Spleen (tissue), 11 donors: Measurements from ENCODE around the gene GNB3. TPM values are rescaled to one million over a fixed set of nuclear protein-coding genes. Genes with fewer than 3 reads are reported as not detected.
A peak's percentile ranks its signal among the peaks of the same experiment; 100 is the strongest.

Source experiments
- DNase-seq: peaks from one replicate; pipeline ENCODE4 v3.0.0-alpha.2; 2020
- H3K27ac ChIP-seq, 8 donors: fragments of 200-600 bp; sonication (generic) in 7 of 8; 1 replicate in 4 of 8; 2 replicates in 4 of 8; pipeline versions ENCODE4 v1.5.0 to v1.8.0; 2016 to 2021; ENCODE audit warnings: inconsistent platforms in 4 of 8, mild to moderate bottlenecking in 4 of 8, moderate library complexity in 1 of 8
- H3K27me3 ChIP-seq, 7 donors: fragments of 200-600 bp; sonication (generic) in 6 of 7; replicated peaks in 1 of 7; 1 replicate in 4 of 7; 2 replicates in 3 of 7; pipeline versions ENCODE4 v1.5.0 to v1.8.0; 2016 to 2021; ENCODE audit warnings: inconsistent platforms in 3 of 7, mild to moderate bottlenecking in 1 of 7
- H3K36me3 ChIP-seq, 6 donors: fragments of 200-600 bp; sonication (generic) in 5 of 6; 1 replicate in 4 of 6; 2 replicates in 2 of 6; pipeline versions ENCODE4 v1.5.0 to v1.8.0; 2016 to 2021; ENCODE audit warnings: inconsistent platforms in 2 of 6
- H3K4me1 ChIP-seq, 6 donors: fragments of 200-600 bp; sonication (generic) in 5 of 6; 1 replicate in 3 of 6; 2 replicates in 3 of 6; pipeline versions ENCODE4 v1.5.0 to v1.8.0; 2016 to 2021; ENCODE audit warnings: inconsistent platforms in 3 of 6
- H3K4me3 ChIP-seq, 8 donors: fragments of 200-600 bp; sonication (generic) in 7 of 8; 1 replicate in 4 of 8; 2 replicates in 4 of 8; pipeline versions ENCODE4 v1.5.0 to v1.8.0; 2016 to 2021; ENCODE audit warnings: inconsistent platforms in 4 of 8, mild to moderate bottlenecking in 4 of 8, moderate library complexity in 2 of 8
- H3K9me3 ChIP-seq, 8 donors: fragments of 200-600 bp; sonication (generic) in 7 of 8; 1 replicate in 4 of 8; 2 replicates in 4 of 8; pipeline versions ENCODE4 v1.5.0 to v1.8.0; 2016 to 2021; ENCODE audit warnings: inconsistent platforms in 4 of 8
- POLR2A ChIP-seq, 3 donors: fragments of 450-650 bp; IDR thresholded peaks; one replicate each; pipeline ENCODE4 v1.5.1; 2017; ENCODE audit warnings: antibody characterized with exemption in 3 of 3, mild to moderate bottlenecking in 1 of 3
- POLR2AphosphoS5 ChIP-seq, 3 donors: sonication (generic); formaldehyde crosslinking; IDR thresholded peaks; one replicate each; pipeline ENCODE4 v1.5.1; 2017; ENCODE audit warnings: antibody characterized with exemption in 3 of 3
- WGBS, 5 donors: extraction: QIAGEN DNeasy Blood & Tissue Kit in 3 of 5; methylation state at CpG; one replicate each; pipeline versions ENCODE4 v1.1.5 to v1.1.7; 2013 to 2018; 5-methylcytosine and 5-hydroxymethylcytosine counted together
- intact Hi-C: fragments of 100-400 bp; cut with DNase I; formaldehyde crosslinking; loops from one replicate; pipeline ENCODE4 v1.15.0; 2023; ENCODE audit warnings: low total_unique reads
- polyA plus RNA-seq, 3 donors: library from polyadenylated mRNA; stranded (reverse); fragments of 200-250 nt; gene quantifications; one replicate each; pipeline ENCODE4 v1.2.1, GENCODE V29; 2013
- total RNA-seq, 7 donors: library from RNA; depleted of rRNA in 3 of 7; stranded (reverse); fragments of >200 nt in 3 of 7; fragmentation: NEBNext Ultra II Directional in 4 of 7; extraction: Animal tissue kit (Norgen Biotek cat#: 25700) in 4 of 7; gene quantifications; one replicate each; pipeline versions ENCODE4 v1.1.0 to v1.2.1, GENCODE V29; 2016 to 2021
- TF ChIP-seq, protein P1 (sequence below), 11 experiments: fragments of 200-600 bp in 7 of 11; fragments of 450-650 bp in 4 of 11; sonication (generic) in 4 of 11; IDR thresholded peaks in 8 of 11; conservative IDR thresholded peaks in 3 of 11; 1 replicate in 7 of 11; 2 replicates in 4 of 11; pipeline versions ENCODE4 v1.4.0 to v1.8.0; 2016 to 2021; ENCODE audit warnings: antibody characterized with exemption in 11 of 11, inconsistent platforms in 4 of 11, mild to moderate bottlenecking in 1 of 11
- donor health status: healthy with polysubstance abuse.
- donor health status: DM: no; HTN: no; CAD: no; lungs with moderate emphysema.
- donor health status: DM: no; HTN: no; CAD: no.
- donor health status: Bipolar disorder and iron deficiency.
- donor health status: healthy.
- donor health status: DM: no; HTN: no; CAD: no.
- donor health status: DM: yes; HTN: yes; CAD: no.

GNB3 gene
- total and polyA plus RNA-seq, 10 donors = 0.75 to 3.9 (median 1.3) TPM

DNA sequence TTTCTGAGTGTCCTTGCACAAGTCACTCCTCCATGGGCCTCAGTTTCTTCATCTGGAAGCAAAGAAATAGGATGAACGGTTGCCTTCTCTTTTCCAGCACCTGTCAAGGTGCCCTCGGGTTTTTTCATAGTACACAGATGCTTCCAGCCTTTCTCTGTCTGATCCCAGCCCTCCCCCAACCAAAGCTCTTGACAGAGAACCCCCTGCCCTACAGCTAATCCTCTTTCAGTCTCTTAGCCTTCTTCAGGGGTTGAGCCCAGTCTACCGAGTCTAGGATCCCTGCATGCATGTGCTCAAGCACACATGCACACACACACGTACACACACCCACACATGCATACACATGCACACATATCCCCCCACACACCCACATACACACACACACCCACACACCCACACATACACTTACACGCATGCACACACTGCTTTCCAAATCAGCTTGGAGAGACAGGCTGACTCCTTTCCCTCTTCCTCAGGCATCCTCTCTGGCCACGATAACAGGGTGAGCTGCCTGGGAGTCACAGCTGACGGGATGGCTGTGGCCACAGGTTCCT lies 5.7 kb downstream of the GNB3 start:
- Histone ChIP-seq H3K4me1 (peaks cover 3 to 21% (median 10%) of the 10 kb centered on the region in 6 donors), H3K36me3 (peaks cover 0 to 42% (median 0%) of the 10 kb centered on the region in 6 donors), H3K4me3 (no peak overlapping the region), H3K9me3 (no peaks in the 10 kb centered on the region), H3K27me3 (peaks cover 0 to 7% (median 0%) of the 10 kb centered on the region in 7 donors), H3K27ac (no peak overlapping the region)
- intact Hi-C loops = no loop called here
- TF ChIP-seq POLR2AphosphoS5 (IDR thresholded peaks at IDR 0.05) (no peak), POLR2A (IDR thresholded peaks at IDR 0.05) (no peak)
- TF ChIP-seq, protein P1, sequence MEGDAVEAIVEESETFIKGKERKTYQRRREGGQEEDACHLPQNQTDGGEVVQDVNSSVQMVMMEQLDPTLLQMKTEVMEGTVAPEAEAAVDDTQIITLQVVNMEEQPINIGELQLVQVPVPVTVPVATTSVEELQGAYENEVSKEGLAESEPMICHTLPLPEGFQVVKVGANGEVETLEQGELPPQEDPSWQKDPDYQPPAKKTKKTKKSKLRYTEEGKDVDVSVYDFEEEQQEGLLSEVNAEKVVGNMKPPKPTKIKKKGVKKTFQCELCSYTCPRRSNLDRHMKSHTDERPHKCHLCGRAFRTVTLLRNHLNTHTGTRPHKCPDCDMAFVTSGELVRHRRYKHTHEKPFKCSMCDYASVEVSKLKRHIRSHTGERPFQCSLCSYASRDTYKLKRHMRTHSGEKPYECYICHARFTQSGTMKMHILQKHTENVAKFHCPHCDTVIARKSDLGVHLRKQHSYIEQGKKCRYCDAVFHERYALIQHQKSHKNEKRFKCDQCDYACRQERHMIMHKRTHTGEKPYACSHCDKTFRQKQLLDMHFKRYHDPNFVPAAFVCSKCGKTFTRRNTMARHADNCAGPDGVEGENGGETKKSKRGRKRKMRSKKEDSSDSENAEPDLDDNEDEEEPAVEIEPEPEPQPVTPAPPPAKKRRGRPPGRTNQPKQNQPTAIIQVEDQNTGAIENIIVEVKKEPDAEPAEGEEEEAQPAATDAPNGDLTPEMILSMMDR (IDR thresholded peaks at IDR 0.05 in 8 of 11, conservative IDR thresholded peaks at IDR 0.05 in 3 of 11) = no peak
- WGBS, 5 donors = 77 to 90% (median 87%) methylated on average over 7 of the region's 7 CpGs
- DNase-seq = no peak

DNA sequence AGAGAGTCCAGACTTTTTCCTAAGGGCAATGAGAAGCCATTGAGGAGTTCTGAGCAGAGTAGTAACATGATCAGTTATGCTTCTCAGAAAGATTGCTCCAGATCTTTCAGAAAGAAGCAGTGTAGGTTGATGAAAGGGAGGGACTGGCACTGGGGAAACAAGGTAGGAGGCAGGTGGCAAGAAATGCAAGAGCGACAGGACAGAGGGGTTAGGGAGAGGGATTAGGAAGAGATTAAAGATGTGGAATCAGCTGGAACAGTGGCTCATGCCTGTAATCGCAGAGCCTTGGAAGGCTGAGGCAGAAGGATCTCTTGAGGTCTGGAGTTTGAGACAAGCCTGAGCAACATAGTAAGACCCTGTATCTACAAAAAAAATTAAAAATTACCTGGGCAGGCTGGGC lies 7.0 kb downstream of the GNB3 start:
- Histone ChIP-seq H3K36me3 (peaks cover 0 to 42% (median 0%) of the 10 kb centered on the region in 6 donors), H3K4me1 (peaks cover 3 to 24% (median 13%) of the 10 kb centered on the region in 6 donors), H3K27me3 (peaks cover 0 to 7% (median 0%) of the 10 kb centered on the region in 7 donors), H3K9me3 (no peaks in the 10 kb centered on the region), H3K27ac (no peak overlapping the region), H3K4me3 (no peak overlapping the region)
- 91 to 100% (median 95%) methylated on average over 2 of the region's 2 CpGs for WGBS, 5 donors
- intact Hi-C loops = no loop called here
- TF ChIP-seq, protein P1 (IDR thresholded peaks at IDR 0.05 in 8 of 11, conservative IDR thresholded peaks at IDR 0.05 in 3 of 11) = no peak
- TF ChIP-seq POLR2AphosphoS5 (IDR thresholded peaks at IDR 0.05) = no peak
- no peak for TF ChIP-seq POLR2A (IDR thresholded peaks at IDR 0.05)
- DNase-seq = no peak

DNA sequence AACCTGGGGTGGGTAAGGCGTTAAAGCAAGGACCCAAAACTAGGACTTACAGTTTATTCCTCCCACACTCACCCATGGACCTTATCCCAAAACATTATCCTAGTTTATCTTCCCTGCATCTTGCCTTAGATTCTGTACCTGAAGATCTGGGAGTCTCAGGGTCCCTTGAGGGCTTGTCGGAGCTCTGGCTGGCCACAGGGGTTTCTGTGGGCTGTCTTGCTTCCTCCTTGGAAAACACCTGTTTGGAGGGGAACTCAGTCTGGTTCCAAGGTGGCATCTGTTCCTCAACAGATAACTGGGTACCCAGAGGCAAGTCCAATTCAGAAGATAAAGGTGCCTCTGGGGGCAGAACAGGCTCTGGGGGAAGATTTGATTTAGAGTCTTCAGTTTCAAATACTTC lies 8.7 kb downstream of the GNB3 start:
- H3K27me3 ChIP-seq = no peaks in the 10 kb centered on the region
- no peak overlapping the region for H3K4me3 ChIP-seq
- intact Hi-C loops = no loop called here
- H3K36me3 ChIP-seq = peaks cover 0 to 42% (median 0%) of the 10 kb centered on the region in 6 donors
- 61 to 81% (median 70%) methylated on average over 2 of the region's 2 CpGs for WGBS, 5 donors
- peaks cover 14 to 41% (median 25%) of the 10 kb centered on the region in 6 donors for H3K4me1 ChIP-seq
- H3K9me3 ChIP-seq = no peaks in the 10 kb centered on the region
- DNase-seq = no peak
- TF ChIP-seq, protein P1 (IDR thresholded peaks at IDR 0.05 in 8 of 11, conservative IDR thresholded peaks at IDR 0.05 in 3 of 11) = no peak
- no peak for TF ChIP-seq POLR2AphosphoS5 (IDR thresholded peaks at IDR 0.05)
- TF ChIP-seq POLR2A (IDR thresholded peaks at IDR 0.05) = no peak
- no peak overlapping the region for H3K27ac ChIP-seq

DNA sequence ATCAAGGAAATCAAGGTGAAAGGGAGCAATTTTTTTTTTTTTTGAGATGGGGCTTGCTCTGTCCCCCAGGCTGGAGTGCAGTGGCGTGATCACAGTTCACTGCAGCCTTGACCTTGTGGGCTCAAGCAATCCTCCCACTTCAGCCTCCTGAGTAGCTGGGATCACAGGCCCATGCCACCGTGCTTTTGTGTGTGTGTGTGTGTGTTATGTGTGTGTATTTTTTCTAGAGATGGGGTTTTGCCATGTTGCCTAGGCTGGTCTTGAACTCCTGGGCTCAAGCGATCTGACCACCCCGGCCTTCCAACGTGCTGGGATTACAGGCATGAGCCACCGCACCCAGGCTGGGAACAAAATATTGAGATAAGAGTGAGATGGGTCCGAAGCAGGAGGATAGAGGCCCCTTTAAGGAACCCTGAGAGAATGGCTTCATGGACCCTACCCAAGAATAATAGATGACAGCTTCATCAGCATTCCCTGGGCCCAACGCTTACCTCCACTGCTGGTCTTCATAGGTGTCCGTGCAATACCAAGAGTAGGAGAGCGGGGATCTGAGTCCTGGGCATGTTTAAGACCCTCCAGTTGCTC lies 9.3 kb downstream of the GNB3 start:
- TF ChIP-seq, protein P1 (IDR thresholded peaks at IDR 0.05 in 8 of 11, conservative IDR thresholded peaks at IDR 0.05 in 3 of 11) = no peak
- TF ChIP-seq POLR2A (IDR thresholded peaks at IDR 0.05) (no peak), POLR2AphosphoS5 (IDR thresholded peaks at IDR 0.05) (no peak)
- Histone ChIP-seq H3K9me3 (no peaks in the 10 kb centered on the region), H3K27me3 (no peaks in the 10 kb centered on the region), H3K36me3 (peaks cover 0 to 41% (median 0%) of the 10 kb centered on the region in 6 donors), H3K4me3 (peak overlapping the region in 3 of 8 donors; percentile 67 to 95 (median 85)), H3K4me1 (peaks cover 14 to 45% (median 25%) of the 10 kb centered on the region in 6 donors), H3K27ac (no peak overlapping the region)
- no peak for DNase-seq
- intact Hi-C loops = loop anchor here (10.0 kb wide), 1 partner anchor 285 kb away; the partner anchor contains the start of gene NOP2
- 82 to 93% (median 87%) methylated on average over 10 of the region's 10 CpGs for WGBS, 5 donors
